Measurements from ENCODE around the gene IFNG-AS1. TPM values are rescaled to one million over a fixed set of nuclear protein-coding genes. Genes with fewer than 3 reads are reported as not detected.

Gene IFNG-AS1
- total RNA-seq, 6 experiments from 2014 or later: not detected

GRCh38 chr12:68007466-68007865 lies 18.2 kb downstream of the IFNG-AS1 start:
- no peak for TF ChIP-seq CTCF (IDR thresholded peaks at IDR 0.05)
- peak; percentile 4 for DNase-seq
- Mint-ChIP-seq H3K4me1 (ENCODE audit: low read depth) (peaks cover 24% of the 10 kb centered on the region), H3K4me3 (no peak overlapping the region), H3K27ac (no peak overlapping the region), H3K36me3 (ENCODE audit: low read depth) (peaks cover 10% of the 10 kb centered on the region), H3K27me3 (ENCODE audit: insufficient read depth) (peaks cover 4% of the 10 kb centered on the region), H3K9me3 (peaks cover 11% of the 10 kb centered on the region)

GRCh38 chr12:68011206-68011881 lies 22.1 kb downstream of the IFNG-AS1 start:
- Mint-ChIP-seq H3K4me3 (peak overlapping the region; percentile 6; the same call in 1 of the 2 replicates), H3K4me1 (ENCODE audit: low read depth) (peaks cover 24% of the 10 kb centered on the region), H3K9me3 (no peaks in the 10 kb centered on the region), H3K27ac (no peak overlapping the region), H3K27me3 (ENCODE audit: insufficient read depth) (peaks cover 4% of the 10 kb centered on the region; the same call in 1 of the 2 replicates), H3K36me3 (ENCODE audit: low read depth) (no peaks in the 10 kb centered on the region)
- no peak for TF ChIP-seq CTCF (IDR thresholded peaks at IDR 0.05)
- no peak for DNase-seq

GRCh38 chr12:68011882-68012207 lies 22.6 kb downstream of the IFNG-AS1 start:
- no peak for TF ChIP-seq CTCF (IDR thresholded peaks at IDR 0.05)
- DNase-seq: no peak
- Mint-ChIP-seq H3K4me1 (ENCODE audit: low read depth) (peaks cover 24% of the 10 kb centered on the region), H3K27me3 (ENCODE audit: insufficient read depth) (peaks cover 4% of the 10 kb centered on the region; the same call in 1 of the 2 replicates), H3K27ac (no peak overlapping the region), H3K9me3 (no peaks in the 10 kb centered on the region), H3K4me3 (peak overlapping the region; percentile 6; the same call in 1 of the 2 replicates), H3K36me3 (ENCODE audit: low read depth) (no peaks in the 10 kb centered on the region)

DNA sequence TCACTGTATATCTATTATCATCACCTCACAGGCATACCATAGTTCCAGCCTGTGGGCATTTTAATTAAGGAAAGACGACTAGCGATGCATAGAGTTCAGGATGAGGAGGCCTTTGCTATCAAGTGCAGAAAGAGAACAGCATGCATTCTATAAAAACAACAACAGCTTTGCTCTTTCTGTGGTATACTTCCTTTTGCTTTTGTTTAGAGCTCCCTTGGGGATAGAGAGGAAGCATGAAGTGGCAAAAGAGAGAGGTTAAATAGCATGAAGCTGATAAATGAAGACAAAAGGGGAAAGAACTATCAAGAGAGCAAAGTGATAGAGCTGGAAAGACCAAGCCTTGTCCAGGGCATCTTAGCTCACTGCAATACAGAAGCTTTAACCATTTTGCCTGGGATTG lies 23.5 kb downstream of the IFNG-AS1 start:
- Mint-ChIP-seq H3K4me3 (no peak overlapping the region), H3K4me1 (ENCODE audit: low read depth) (peaks cover 19% of the 10 kb centered on the region), H3K36me3 (ENCODE audit: low read depth) (no peaks in the 10 kb centered on the region), H3K9me3 (no peaks in the 10 kb centered on the region), H3K27ac (no peak overlapping the region), H3K27me3 (ENCODE audit: insufficient read depth) (peaks cover 4% of the 10 kb centered on the region; the same call in 1 of the 2 replicates)
- TF ChIP-seq CTCF (IDR thresholded peaks at IDR 0.05): no peak
- DNase-seq: no peak

- H3K4me3 Mint-ChIP-seq: no peak overlapping the region
- no peak for TF ChIP-seq CTCF (IDR thresholded peaks at IDR 0.05)
- DNase-seq: no peak
- H3K27me3 Mint-ChIP-seq (ENCODE audit: insufficient read depth): peaks cover under 1% of the 10 kb centered on the region; the same call in 1 of the 2 replicates
- H3K36me3 Mint-ChIP-seq (ENCODE audit: low read depth): no peaks in the 10 kb centered on the region
- peaks cover 18% of the 10 kb centered on the region for H3K4me1 Mint-ChIP-seq (ENCODE audit: low read depth)
- H3K27ac Mint-ChIP-seq: no peak overlapping the region
- no peaks in the 10 kb centered on the region for H3K9me3 Mint-ChIP-seq
Measured at GRCh38 chr12:68013181-68013580, 23.9 kb downstream of the IFNG-AS1 start.
